ENCODE results near the gene KCNK4. TPM values are rescaled to one million over a fixed set of nuclear protein-coding genes. Genes with fewer than 3 reads are reported as not detected.

Gene KCNK4
- polyA plus RNA-seq, 1 donor (not counting 4 experiments of a cell fraction or from before 2014, with no cell fraction given) = not detected

DNA sequence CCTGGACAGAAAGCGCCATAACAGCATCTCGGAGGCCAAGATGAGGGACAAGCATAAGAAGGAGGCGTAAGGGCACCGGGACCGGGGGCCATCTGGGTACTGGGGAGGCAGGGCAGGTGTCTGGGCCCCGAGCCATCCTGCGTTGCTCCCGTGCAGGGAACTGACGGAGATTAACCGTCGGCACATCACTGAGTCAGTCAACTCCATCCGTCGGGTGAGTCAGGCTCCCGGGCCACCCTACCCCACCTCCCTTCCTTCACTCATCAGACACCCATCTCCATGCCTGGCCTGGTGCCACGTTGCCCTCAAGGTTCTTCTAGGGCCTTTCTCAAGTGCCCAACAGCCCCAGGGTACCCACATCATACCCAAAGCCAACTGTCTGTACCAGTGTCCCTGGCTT lies 24.8 kb upstream of the KCNK4 start:
- H3K4me2 ChIP-seq (ENCODE audit: control insufficient read depth, extremely low read depth, insufficient read depth, low read depth, low read length) = no peak overlapping the region
- no peaks in the 10 kb centered on the region for H3K9me1 ChIP-seq (ENCODE audit: control insufficient read depth, extremely low read depth, insufficient read depth, low read length)
- no peak overlapping the region for H2AFZ ChIP-seq (ENCODE audit: control insufficient read depth, low read length)
- no peak overlapping the region for H3K4me3 ChIP-seq (ENCODE audit: control insufficient read depth in 2 of 3, extremely low read depth in 1 of 3, insufficient read depth in 2 of 3, low read depth in 1 of 3, low read length in 3 of 3)
- no peaks in the 10 kb centered on the region for H3K9me3 ChIP-seq (ENCODE audit: control insufficient read depth, low read depth, low read length)
- H3K4me1 ChIP-seq (ENCODE audit: control insufficient read depth, extremely low read depth, insufficient read depth, low read length) = peaks cover 57% of the 10 kb centered on the region
- TF ChIP-seq, protein P1, sequence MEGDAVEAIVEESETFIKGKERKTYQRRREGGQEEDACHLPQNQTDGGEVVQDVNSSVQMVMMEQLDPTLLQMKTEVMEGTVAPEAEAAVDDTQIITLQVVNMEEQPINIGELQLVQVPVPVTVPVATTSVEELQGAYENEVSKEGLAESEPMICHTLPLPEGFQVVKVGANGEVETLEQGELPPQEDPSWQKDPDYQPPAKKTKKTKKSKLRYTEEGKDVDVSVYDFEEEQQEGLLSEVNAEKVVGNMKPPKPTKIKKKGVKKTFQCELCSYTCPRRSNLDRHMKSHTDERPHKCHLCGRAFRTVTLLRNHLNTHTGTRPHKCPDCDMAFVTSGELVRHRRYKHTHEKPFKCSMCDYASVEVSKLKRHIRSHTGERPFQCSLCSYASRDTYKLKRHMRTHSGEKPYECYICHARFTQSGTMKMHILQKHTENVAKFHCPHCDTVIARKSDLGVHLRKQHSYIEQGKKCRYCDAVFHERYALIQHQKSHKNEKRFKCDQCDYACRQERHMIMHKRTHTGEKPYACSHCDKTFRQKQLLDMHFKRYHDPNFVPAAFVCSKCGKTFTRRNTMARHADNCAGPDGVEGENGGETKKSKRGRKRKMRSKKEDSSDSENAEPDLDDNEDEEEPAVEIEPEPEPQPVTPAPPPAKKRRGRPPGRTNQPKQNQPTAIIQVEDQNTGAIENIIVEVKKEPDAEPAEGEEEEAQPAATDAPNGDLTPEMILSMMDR (optimal IDR thresholded peaks at IDR 0.05 in 1 of 3, IDR thresholded peaks at IDR 0.05 in 1 of 3, conservative IDR thresholded peaks at IDR 0.05 in 1 of 3; ENCODE audit: extremely low read depth in 1 of 3, insufficient read depth in 2 of 3, low read length in 3 of 3) = no peak
- TF ChIP-seq EZH2 (IDR thresholded peaks at IDR 0.05; ENCODE audit: low read length) = no peak
- H3K27me3 ChIP-seq (ENCODE audit: control insufficient read depth, extremely low read depth, insufficient read depth, low read length) = no peaks in the 10 kb centered on the region
- peaks cover 34 to 59% of the 10 kb centered on the region in 2 experiments for H3K36me3 ChIP-seq (ENCODE audit: control insufficient read depth in 2 of 2, extremely low read depth in 1 of 2, insufficient read depth in 2 of 2, low read length in 2 of 2)
- H4K20me1 ChIP-seq (ENCODE audit: control insufficient read depth, extremely low read depth, insufficient read depth, low read length) = no peaks in the 10 kb centered on the region
- no peaks in the 10 kb centered on the region for H3K79me2 ChIP-seq (ENCODE audit: control insufficient read depth, insufficient read depth, low read length)
- DNase-seq (ENCODE audit: low read depth, low spot score) (no peak), FAIRE-seq (no peak)
- no peak overlapping the region for H3K9ac ChIP-seq (ENCODE audit: control insufficient read depth, extremely low read depth, insufficient read depth, low read length)
- dilution Hi-C loops (cut with MboI; ENCODE audit: extremely low pct_ligation_motif_present, low sequenced_read_pairs) = no loop called here
- H3K27ac ChIP-seq (ENCODE audit: control insufficient read depth, insufficient read depth, low read length) = no peak overlapping the region

DNA sequence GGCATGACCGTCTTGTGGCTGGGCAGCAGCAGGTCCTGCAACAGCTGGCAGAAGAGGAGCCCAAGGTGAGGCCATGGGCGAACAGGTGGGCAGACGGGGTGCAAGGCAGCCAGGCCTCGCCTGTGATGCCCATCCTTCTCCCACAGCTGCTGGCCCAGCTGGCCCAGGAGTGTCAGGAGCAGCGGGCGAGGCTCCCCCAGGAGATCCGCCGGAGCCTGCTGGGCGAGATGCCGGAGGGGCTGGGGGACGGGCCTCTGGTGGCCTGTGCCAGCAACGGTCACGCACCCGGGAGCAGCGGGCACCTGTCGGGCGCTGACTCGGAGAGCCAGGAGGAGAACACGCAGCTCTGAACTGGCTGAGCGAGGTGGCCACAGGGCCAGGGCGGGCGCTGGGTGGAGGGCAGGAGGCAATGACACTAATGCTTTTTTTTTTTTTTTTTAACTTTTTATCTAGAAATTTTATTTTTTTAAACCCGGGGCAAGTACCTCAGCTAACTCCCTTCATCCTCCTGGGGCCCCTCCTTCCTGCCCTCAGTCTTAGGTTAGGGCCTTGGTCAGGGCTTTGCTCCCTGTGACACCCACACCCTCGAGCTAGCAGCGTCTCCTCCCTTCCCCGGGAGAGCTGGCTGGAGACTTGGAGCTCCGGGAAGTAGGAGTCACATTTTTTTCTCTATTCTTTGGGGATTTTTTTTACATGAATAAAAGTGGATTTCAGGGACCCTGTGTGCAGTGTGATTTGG lies 23.7 kb upstream of the KCNK4 start:
- Histone ChIP-seq H3K27ac (ENCODE audit: control insufficient read depth, insufficient read depth, low read length) (peak overlapping the region; percentile 78), H2AFZ (ENCODE audit: control insufficient read depth, low read length) (no peak overlapping the region), H3K4me1 (ENCODE audit: control insufficient read depth, extremely low read depth, insufficient read depth, low read length) (peaks cover 64% of the 10 kb centered on the region), H4K20me1 (ENCODE audit: control insufficient read depth, extremely low read depth, insufficient read depth, low read length) (no peaks in the 10 kb centered on the region), H3K79me2 (ENCODE audit: control insufficient read depth, insufficient read depth, low read length) (no peaks in the 10 kb centered on the region), H3K4me2 (ENCODE audit: control insufficient read depth, extremely low read depth, insufficient read depth, low read depth, low read length) (no peak overlapping the region), H3K9ac (ENCODE audit: control insufficient read depth, extremely low read depth, insufficient read depth, low read length) (no peak overlapping the region), H3K27me3 (ENCODE audit: control insufficient read depth, extremely low read depth, insufficient read depth, low read length) (no peaks in the 10 kb centered on the region), H3K36me3 (ENCODE audit: control insufficient read depth in 2 of 2, extremely low read depth in 1 of 2, insufficient read depth in 2 of 2, low read length in 2 of 2) (peaks cover 28 to 51% of the 10 kb centered on the region in 2 experiments), H3K4me3 (ENCODE audit: control insufficient read depth in 2 of 3, extremely low read depth in 1 of 3, insufficient read depth in 2 of 3, low read depth in 1 of 3, low read length in 3 of 3) (no peak overlapping the region), H3K9me1 (ENCODE audit: control insufficient read depth, extremely low read depth, insufficient read depth, low read length) (no peaks in the 10 kb centered on the region), H3K9me3 (ENCODE audit: control insufficient read depth, low read depth, low read length) (no peaks in the 10 kb centered on the region)
- no peak for DNase-seq (ENCODE audit: low read depth, low spot score)
- dilution Hi-C loops (cut with MboI; ENCODE audit: extremely low pct_ligation_motif_present, low sequenced_read_pairs) = no loop called here
- TF ChIP-seq EZH2 (IDR thresholded peaks at IDR 0.05; ENCODE audit: low read length) = no peak
- TF ChIP-seq, protein P1 (optimal IDR thresholded peaks at IDR 0.05 in 1 of 3, IDR thresholded peaks at IDR 0.05 in 1 of 3, conservative IDR thresholded peaks at IDR 0.05 in 1 of 3; ENCODE audit: extremely low read depth in 1 of 3, insufficient read depth in 2 of 3, low read length in 3 of 3) = no peak
- no peak for FAIRE-seq
